OCI-LY3 (cell line): ENCODE measurements around the gene NUDT2.
"Not testable (repeated sequence)": the region's sequence is repeated elsewhere in the genome, so short reads cannot be mapped to it uniquely, and the experiment has no call there.

Experiments used
- H2AFZ ChIP-seq: fragments of 200-600, 300-600 bp; shearing (Covaris generic); 2 replicates; pipeline ENCODE4 v1.6.0; 2014; ENCODE audit warnings: antibody characterized with exemption, low read depth, low read length
- H3K27ac ChIP-seq: fragments of 200-600, 300-600 bp; sonication (generic); 2 replicates; pipeline ENCODE4 v1.5.1; 2014; ENCODE audit warnings: mild to moderate bottlenecking, low read length, moderate library complexity, mixed read lengths
- H3K27me3 ChIP-seq: fragments of 200-600, 300-600 bp; sonication (generic); 2 replicates; pipeline ENCODE4 v1.6.1; 2014; ENCODE audit warnings: low read depth, low read length, mixed read lengths
- H3K36me3 ChIP-seq: fragments of 200-600, 300-600 bp; sonication (generic); replicated peaks from 2 replicates; pipeline ENCODE3; 2014; ENCODE audit warnings: low read depth, low read length, mixed read lengths
- H3K4me1 ChIP-seq: fragments of 300-600, 200-600 bp; sonication (generic); 2 replicates; pipeline ENCODE4 v1.6.1; 2014; ENCODE audit warnings: low read length, mixed read lengths
- H3K4me2 ChIP-seq: fragments of 200-600, 300-600 bp; sonication (generic); 2 replicates; pipeline ENCODE4 v1.6.1; 2014; ENCODE audit warnings: low read length, mixed read lengths
- H3K4me3 ChIP-seq: fragments of 300-600, 200-600 bp; sonication (generic); 2 replicates; pipeline ENCODE4 v1.5.1; 2014; ENCODE audit warnings: antibody characterized with exemption, mild to moderate bottlenecking, low read length, moderate library complexity
- H3K79me2 ChIP-seq: fragments of 300-600, 200-600 bp; shearing (Covaris generic); 2 replicates; pipeline ENCODE4 v1.6.1; 2014; ENCODE audit warnings: mild to moderate bottlenecking, low read length, mixed read lengths
- H3K9ac ChIP-seq: fragments of 300-600, 200-600 bp; shearing (Covaris generic); 2 replicates; pipeline ENCODE4 v1.6.0; 2014; ENCODE audit warnings: mild to moderate bottlenecking, low read length, moderate library complexity
- H3K9me3 ChIP-seq: fragments of 200-600, 300-600 bp; shearing (Covaris generic); 2 replicates; pipeline ENCODE4 v1.6.1; 2014; ENCODE audit warnings: low read length, mixed read lengths; ENCODE audit not compliant: insufficient read depth
- H4K20me1 ChIP-seq: fragments of 200-600, 300-600 bp; sonication (generic); 2 replicates; pipeline ENCODE4 v1.6.1; 2016; ENCODE audit warnings: low read length, mixed read lengths; ENCODE audit not compliant: insufficient read depth
- CTCF ChIP-seq: fragments of 200-600, 300-600 bp; sonication (generic); IDR thresholded peaks from 2 replicates; pipeline ENCODE4 v1.5.1; 2014; ENCODE audit warnings: antibody characterized with exemption, low read length, low read depth
- EZH2phosphoT487 ChIP-seq: fragments of 200-600 bp; shearing (Covaris generic); IDR thresholded peaks from 2 replicates; pipeline ENCODE4 v1.6.1; 2018; ENCODE audit warnings: antibody characterized with exemption, mixed run types, low read depth

NUDT2 gene

GRCh38 chr9:34346873-34347799 is 17.8 kb downstream of the NUDT2 start:
- no peaks in the 10 kb centered on the region for H3K4me1 ChIP-seq

GRCh38 chr9:34347800-34348158 is 18.4 kb downstream of the NUDT2 start:
- Histone ChIP-seq H3K36me3 (peaks cover 10% of the 10 kb centered on the region), H2AFZ (no peak overlapping the region), H3K27ac (no peak overlapping the region), H3K4me2 (no peak overlapping the region), H4K20me1 (no peaks in the 10 kb centered on the region), H3K4me1 (no peaks in the 10 kb centered on the region), H3K27me3 (no peaks in the 10 kb centered on the region), H3K4me3 (no peak overlapping the region), H3K9me3 (no peaks in the 10 kb centered on the region), H3K79me2 (no peaks in the 10 kb centered on the region), H3K9ac (no peak overlapping the region)
- no peak for TF ChIP-seq EZH2phosphoT487
- TF ChIP-seq CTCF, result no peak

More at GRCh38 chr9:34346873-34347799, 17.8 kb downstream of the NUDT2 start:
- Histone ChIP-seq H3K4me2 (no peak overlapping the region), H3K27ac (no peak overlapping the region), H3K27me3 (no peaks in the 10 kb centered on the region), H3K9ac (no peak overlapping the region), H3K4me3 (no peak overlapping the region), H3K79me2 (no peaks in the 10 kb centered on the region), H2AFZ (no peak overlapping the region), H3K36me3 (peaks cover 10% of the 10 kb centered on the region), H3K9me3 (no peaks in the 10 kb centered on the region), H4K20me1 (no peaks in the 10 kb centered on the region)
- no peak for TF ChIP-seq EZH2phosphoT487
- TF ChIP-seq CTCF, result no peak

- Histone ChIP-seq H3K4me1 (no peaks in the 10 kb centered on the region), H3K79me2 (no peaks in the 10 kb centered on the region), H3K27me3 (no peaks in the 10 kb centered on the region), H3K4me3 (no peak overlapping the region), H4K20me1 (no peaks in the 10 kb centered on the region), H3K36me3 (no peaks in the 10 kb centered on the region), H2AFZ (no peak overlapping the region), H3K27ac (no peak overlapping the region), H3K9ac (no peak overlapping the region), H3K9me3 (no peaks in the 10 kb centered on the region), H3K4me2 (no peak overlapping the region)
- TF ChIP-seq CTCF, result no peak
- TF ChIP-seq EZH2phosphoT487, result no peak
Observed at GRCh38 chr9:34349324-34349723, 20.0 kb downstream of the NUDT2 start.

- not testable (repeated sequence) for H3K36me3 ChIP-seq, H3K4me2 ChIP-seq, H3K27ac ChIP-seq
Observed at GRCh38 chr9:34352122-34352652, 22.8 kb downstream of the NUDT2 start.

GRCh38 chr9:34352957-34353356 is 23.6 kb downstream of the NUDT2 start:
- H4K20me1 ChIP-seq, H3K4me2 ChIP-seq, H3K36me3 ChIP-seq, H3K79me2 ChIP-seq, H3K4me3 ChIP-seq, H3K9ac ChIP-seq, H3K9me3 ChIP-seq, H2AFZ ChIP-seq, H3K27me3 ChIP-seq, H3K4me1 ChIP-seq, H3K27ac ChIP-seq: not testable (repeated sequence)

More at GRCh38 chr9:34352122-34352652, 22.8 kb downstream of the NUDT2 start:
- H3K4me1 ChIP-seq, H3K9ac ChIP-seq, H4K20me1 ChIP-seq, H2AFZ ChIP-seq, H3K79me2 ChIP-seq, H3K4me3 ChIP-seq, H3K27me3 ChIP-seq, H3K9me3 ChIP-seq: not testable (repeated sequence)
